ENCODE measurements around the gene KLF18.
"Not testable (repeated sequence)": the region's sequence is repeated elsewhere in the genome, so short reads cannot be mapped to it uniquely, and the experiment has no call there.

Gene KLF18

DNA sequence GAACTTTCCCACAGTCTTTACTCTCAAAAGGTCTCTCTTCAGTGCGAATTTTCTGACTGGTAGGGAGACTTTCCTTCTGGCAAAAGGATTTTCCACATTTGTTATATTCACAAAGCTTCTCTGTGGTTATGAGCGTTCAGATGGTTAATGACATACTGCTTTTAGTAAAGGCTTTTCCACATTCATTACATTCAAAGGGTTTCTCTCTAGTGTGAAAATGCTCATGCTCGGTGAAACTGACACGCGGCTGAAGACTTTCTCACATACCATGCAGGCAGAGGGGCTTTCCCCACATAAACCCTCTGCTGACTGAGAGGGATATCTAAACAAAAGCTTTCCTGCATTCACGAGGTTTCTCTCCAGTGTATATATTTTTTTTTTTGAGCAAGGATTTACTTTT lies 9.9 kb upstream of the KLF18 start:
- Histone ChIP-seq H3K9me3 (ENCODE audit: control insufficient read depth, low read length) (no peaks in the 10 kb centered on the region), H3K4me3 (ENCODE audit: insufficient read depth, low read depth, low read length) (no peak overlapping the region), H3K27me3 (ENCODE audit: control insufficient read depth, insufficient read depth, low read length, poor library complexity, severe bottlenecking) (no peaks in the 10 kb centered on the region), H3K36me3 (ENCODE audit: control insufficient read depth, insufficient read depth, low read length) (no peaks in the 10 kb centered on the region), H3K4me1 (ENCODE audit: control insufficient read depth, insufficient read depth, low read length) (no peaks in the 10 kb centered on the region), H3K27ac (ENCODE audit: insufficient read depth, low read depth, low read length, poor library complexity, severe bottlenecking) (no peak overlapping the region)
- WGBS, 2 experiments: 92% methylated on average over 5 to 6 of the region's 6 CpGs

DNA sequence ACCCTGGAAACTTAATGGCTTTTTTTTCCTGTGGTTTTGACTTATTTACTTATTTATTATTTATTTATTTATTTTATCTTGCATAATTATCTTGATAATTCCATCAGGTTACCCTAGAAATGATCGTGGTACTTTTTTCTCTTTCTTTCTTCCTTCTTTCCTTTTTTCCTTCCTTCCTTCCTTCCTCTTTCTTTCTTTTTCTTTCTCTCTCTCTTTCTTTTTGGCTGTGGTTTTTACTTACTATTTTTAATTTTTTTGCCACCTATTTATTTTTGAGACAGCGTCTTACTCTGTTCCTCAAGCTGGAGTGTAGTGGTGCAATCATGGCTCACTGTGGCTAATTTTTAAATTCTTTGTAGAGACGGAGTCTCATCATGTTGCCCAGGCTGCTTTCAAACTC lies 6.2 kb upstream of the KLF18 start:
- Histone ChIP-seq H3K36me3 (ENCODE audit: control insufficient read depth, insufficient read depth, low read length) (no peaks in the 10 kb centered on the region), H3K4me1 (ENCODE audit: control insufficient read depth, insufficient read depth, low read length) (no peaks in the 10 kb centered on the region), H3K27me3 (ENCODE audit: control insufficient read depth, insufficient read depth, low read length, poor library complexity, severe bottlenecking) (no peaks in the 10 kb centered on the region), H3K4me3 (ENCODE audit: insufficient read depth, low read depth, low read length) (no peak overlapping the region), H3K9me3 (ENCODE audit: control insufficient read depth, low read length) (no peaks in the 10 kb centered on the region), H3K27ac (ENCODE audit: insufficient read depth, low read depth, low read length, poor library complexity, severe bottlenecking) (no peak overlapping the region)
- 89 to 96% methylated on average over 3 of the region's 3 CpGs for WGBS, 2 experiments

DNA sequence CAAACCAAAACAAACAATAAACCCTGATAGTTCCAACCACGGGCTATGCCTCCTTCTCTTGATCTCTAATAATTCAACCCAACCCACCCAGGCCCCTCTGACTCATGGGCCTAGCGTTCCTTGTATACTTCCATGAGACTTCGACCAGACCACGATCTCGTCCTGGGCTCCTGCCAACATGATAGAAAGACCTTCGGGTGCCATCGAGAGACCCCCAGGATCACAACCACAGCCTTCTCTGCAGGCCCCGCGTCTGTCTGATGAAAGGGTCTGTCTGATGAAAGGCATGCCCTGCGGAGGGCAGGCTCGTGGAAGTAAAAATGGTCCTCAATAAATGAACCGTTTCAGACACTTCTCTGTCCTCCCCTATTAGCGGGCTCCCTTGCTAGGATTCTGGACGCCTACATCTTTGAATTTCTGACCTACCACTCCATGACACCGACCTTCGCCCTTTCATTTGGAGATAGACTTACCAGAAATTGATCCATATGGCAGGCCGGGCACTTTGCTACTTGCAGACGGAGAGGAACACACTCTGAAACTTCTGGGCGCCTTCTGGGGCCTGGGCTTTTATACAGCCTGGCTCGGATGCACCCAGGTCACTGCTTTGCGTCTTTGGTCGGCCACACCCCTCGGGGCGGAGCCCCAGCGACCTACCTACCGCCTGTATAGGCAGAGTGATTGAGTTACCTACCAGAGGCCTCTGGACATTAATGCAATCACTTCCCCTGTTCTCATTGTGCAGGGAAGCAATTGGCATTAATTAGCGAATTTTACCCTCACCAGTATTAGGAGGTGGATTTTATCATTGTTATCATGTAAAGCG lies 5.3 kb upstream of the KLF18 start:
- 94% methylated on average over 28 of the region's 28 CpGs for WGBS, 2 experiments
- H3K27ac ChIP-seq (ENCODE audit: insufficient read depth, low read depth, low read length, poor library complexity, severe bottlenecking): no peak overlapping the region
- no peaks in the 10 kb centered on the region for H3K36me3 ChIP-seq (ENCODE audit: control insufficient read depth, insufficient read depth, low read length)
- no peak overlapping the region for H3K4me3 ChIP-seq (ENCODE audit: insufficient read depth, low read depth, low read length)
- no peaks in the 10 kb centered on the region for H3K4me1 ChIP-seq (ENCODE audit: control insufficient read depth, insufficient read depth, low read length)
- no peaks in the 10 kb centered on the region for H3K9me3 ChIP-seq (ENCODE audit: control insufficient read depth, low read length)
- H3K27me3 ChIP-seq (ENCODE audit: control insufficient read depth, insufficient read depth, low read length, poor library complexity, severe bottlenecking): no peaks in the 10 kb centered on the region

DNA sequence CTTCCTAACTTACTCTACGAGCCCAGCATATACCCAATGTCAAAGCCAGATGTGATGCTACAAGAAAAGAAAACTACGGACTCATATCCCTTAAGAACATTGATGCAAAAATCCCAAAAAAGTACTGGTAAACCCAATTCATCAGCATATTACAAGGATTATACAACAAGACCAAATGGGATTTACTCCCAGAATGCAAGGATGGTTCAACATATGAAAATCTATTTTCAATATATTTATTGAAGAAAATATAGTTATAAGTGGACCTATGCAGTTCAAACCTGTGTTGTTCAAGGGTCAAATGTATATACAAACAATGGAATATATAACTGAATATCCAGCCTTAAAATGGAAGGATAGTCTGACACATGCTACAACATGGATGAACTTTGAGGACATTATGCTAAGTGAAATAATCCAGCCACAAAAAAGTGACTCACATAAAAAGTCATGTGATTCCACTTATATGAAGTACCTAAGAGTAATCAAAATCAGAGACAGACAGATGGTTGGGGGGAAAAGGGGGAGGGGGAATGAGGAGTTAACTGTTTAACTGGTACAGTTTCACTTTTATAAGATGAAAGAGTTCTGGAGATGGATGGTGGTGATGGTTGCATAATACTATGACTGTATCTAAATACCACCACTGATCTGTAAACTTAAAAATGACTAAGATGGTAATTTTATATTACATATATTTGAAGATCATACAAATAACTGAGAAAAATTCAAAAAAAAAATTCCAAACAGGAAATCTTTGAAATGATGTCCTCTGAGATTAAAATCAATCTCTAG lies 3.7 kb upstream of the KLF18 start:
- H3K9me3 ChIP-seq (ENCODE audit: control insufficient read depth, low read length): no peaks in the 10 kb centered on the region
- no peaks in the 10 kb centered on the region for H3K27me3 ChIP-seq (ENCODE audit: control insufficient read depth, insufficient read depth, low read length, poor library complexity, severe bottlenecking)
- whole genome bisulfite sequencing, 2 experiments: 89 to 90% methylated on average over 2 of the region's 2 CpGs

DNA sequence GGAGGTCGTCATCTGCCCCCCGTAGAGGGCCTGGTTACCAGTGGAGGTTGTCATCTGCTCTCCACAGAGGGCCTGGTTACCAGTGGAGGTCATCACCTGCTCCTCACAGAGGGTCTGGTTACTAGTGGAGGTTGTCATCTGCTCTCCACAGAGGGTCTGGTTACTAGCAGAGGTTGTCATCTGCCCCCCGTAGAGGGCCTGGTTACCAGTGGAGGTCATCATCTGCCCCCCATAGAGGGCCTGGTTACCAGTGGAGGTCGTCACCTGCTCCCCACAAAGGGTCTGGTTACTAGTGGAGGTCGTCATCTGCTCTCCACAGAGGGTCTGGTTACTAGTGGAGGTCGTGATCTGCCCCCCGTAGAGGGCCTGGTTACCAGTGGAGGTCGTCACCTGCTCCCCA lies 1.9 kb downstream of the KLF18 start:
- H3K4me3 ChIP-seq (ENCODE audit: insufficient read depth, low read depth, low read length); H3K9me3 ChIP-seq (ENCODE audit: control insufficient read depth, low read length); H3K36me3 ChIP-seq (ENCODE audit: control insufficient read depth, insufficient read depth, low read length); H3K27ac ChIP-seq (ENCODE audit: insufficient read depth, low read depth, low read length, poor library complexity, severe bottlenecking); H3K4me1 ChIP-seq (ENCODE audit: control insufficient read depth, insufficient read depth, low read length); H3K27me3 ChIP-seq (ENCODE audit: control insufficient read depth, insufficient read depth, low read length, poor library complexity, severe bottlenecking): not testable (repeated sequence)
- WGBS, 2 experiments: 92 to 96% methylated on average over 7 of the region's 8 CpGs

More for the DNA sequence above, 3.7 kb upstream of the KLF18 start:
- Histone ChIP-seq H3K4me3 (ENCODE audit: insufficient read depth, low read depth, low read length) (no peak overlapping the region), H3K36me3 (ENCODE audit: control insufficient read depth, insufficient read depth, low read length) (no peaks in the 10 kb centered on the region), H3K4me1 (ENCODE audit: control insufficient read depth, insufficient read depth, low read length) (no peaks in the 10 kb centered on the region), H3K27ac (ENCODE audit: insufficient read depth, low read depth, low read length, poor library complexity, severe bottlenecking) (no peak overlapping the region)

DNA sequence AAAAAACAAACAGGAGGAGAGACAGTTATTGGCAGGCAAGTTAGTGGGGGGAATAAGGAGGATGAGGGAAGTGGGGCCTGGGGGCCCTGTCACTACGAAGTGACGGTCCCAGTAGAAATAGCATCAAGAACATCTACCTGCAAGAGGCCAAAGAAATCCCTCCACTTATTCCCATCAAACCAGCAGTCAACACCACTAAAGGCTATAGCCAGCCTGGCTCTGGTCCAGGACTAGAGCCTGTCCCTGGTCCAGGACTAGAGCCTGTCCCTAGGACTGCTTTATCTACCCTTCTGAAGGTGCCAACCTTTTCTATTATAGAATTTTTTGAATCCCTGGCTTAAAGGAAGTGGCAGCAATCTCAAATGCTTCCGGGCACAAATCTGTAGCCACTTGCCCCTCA lies 3.2 kb downstream of the KLF18 start:
- H3K27ac ChIP-seq (ENCODE audit: insufficient read depth, low read depth, low read length, poor library complexity, severe bottlenecking): no peak overlapping the region
- H3K9me3 ChIP-seq (ENCODE audit: control insufficient read depth, low read length): no peaks in the 10 kb centered on the region
- no peak overlapping the region for H3K4me3 ChIP-seq (ENCODE audit: insufficient read depth, low read depth, low read length)
- H3K36me3 ChIP-seq (ENCODE audit: control insufficient read depth, insufficient read depth, low read length): no peaks in the 10 kb centered on the region
- 79 to 81% methylated on average over 3 of the region's 3 CpGs for WGBS, 2 experiments
- H3K4me1 ChIP-seq (ENCODE audit: control insufficient read depth, insufficient read depth, low read length): no peaks in the 10 kb centered on the region
- no peaks in the 10 kb centered on the region for H3K27me3 ChIP-seq (ENCODE audit: control insufficient read depth, insufficient read depth, low read length, poor library complexity, severe bottlenecking)

DNA sequence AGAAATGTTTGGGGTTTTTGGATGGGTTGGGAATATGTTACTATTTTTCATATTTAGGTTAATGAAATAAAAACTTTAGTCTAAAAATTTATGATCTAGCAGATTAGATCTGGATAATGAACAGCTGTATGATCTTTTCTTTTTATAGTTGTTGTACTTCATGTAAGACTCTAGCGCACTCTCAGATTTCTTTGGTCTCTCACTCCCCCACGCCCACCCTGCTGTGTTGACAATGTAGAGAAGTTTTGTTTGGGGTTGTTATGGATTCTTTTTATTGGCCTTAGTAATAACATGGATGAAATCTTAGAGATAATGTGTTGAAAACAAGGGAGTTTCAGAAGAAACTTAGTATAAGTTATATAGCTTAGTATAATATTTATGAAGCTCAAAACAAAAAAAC lies 5.5 kb downstream of the KLF18 start:
- no peaks in the 10 kb centered on the region for H3K36me3 ChIP-seq (ENCODE audit: control insufficient read depth, insufficient read depth, low read length)
- H3K9me3 ChIP-seq (ENCODE audit: control insufficient read depth, low read length): no peaks in the 10 kb centered on the region
- no peaks in the 10 kb centered on the region for H3K4me1 ChIP-seq (ENCODE audit: control insufficient read depth, insufficient read depth, low read length)
- H3K27me3 ChIP-seq (ENCODE audit: control insufficient read depth, insufficient read depth, low read length, poor library complexity, severe bottlenecking): no peaks in the 10 kb centered on the region
- WGBS, 2 experiments: 96 to 98% methylated on average over 2 of the region's 2 CpGs
- no peak overlapping the region for H3K4me3 ChIP-seq (ENCODE audit: insufficient read depth, low read depth, low read length)
- no peak overlapping the region for H3K27ac ChIP-seq (ENCODE audit: insufficient read depth, low read depth, low read length, poor library complexity, severe bottlenecking)

DNA sequence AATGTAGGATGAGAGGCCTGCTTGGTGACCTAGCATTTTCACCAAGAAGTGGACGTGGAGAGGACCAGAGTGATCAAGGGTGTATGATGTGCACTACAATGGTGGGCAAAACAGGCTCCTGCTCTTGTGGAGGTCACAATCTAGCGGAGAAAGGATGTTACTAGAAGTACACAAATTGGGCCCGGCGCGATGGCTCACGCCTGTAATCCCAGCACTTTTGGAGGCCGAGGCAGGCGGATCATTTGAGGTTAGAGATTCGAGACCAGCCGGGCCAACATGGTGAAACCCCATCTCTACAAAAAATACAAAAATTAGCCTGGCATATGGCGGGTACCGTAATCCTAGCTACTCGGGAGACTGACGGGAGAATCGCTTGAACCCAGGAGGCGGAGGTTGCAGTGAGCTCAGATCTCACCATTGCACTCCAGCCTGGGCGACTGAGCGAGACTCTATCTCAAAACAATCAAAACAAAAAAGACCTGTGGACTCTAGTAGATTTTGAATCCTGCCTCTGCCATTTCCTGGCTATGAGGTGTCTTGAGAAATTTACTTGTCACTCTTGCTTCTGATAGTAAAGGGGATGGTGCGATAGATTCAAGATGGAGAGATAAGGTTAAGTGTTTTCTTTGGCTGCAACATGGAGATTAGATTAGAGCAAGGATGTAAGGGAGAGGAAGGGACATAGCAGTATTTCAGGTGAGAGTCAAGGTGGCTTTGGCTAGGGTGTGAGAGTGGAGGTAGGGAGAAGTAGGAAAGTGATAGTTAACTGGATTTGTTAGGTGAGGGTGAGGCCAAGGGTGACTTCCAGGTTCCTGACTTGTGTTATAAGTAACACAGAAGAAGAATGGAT lies 7.1 kb downstream of the KLF18 start:
- Histone ChIP-seq H3K27ac (ENCODE audit: insufficient read depth, low read depth, low read length, poor library complexity, severe bottlenecking) (no peak overlapping the region), H3K27me3 (ENCODE audit: control insufficient read depth, insufficient read depth, low read length, poor library complexity, severe bottlenecking) (no peaks in the 10 kb centered on the region), H3K9me3 (ENCODE audit: control insufficient read depth, low read length) (no peaks in the 10 kb centered on the region), H3K4me3 (ENCODE audit: insufficient read depth, low read depth, low read length) (no peak overlapping the region), H3K4me1 (ENCODE audit: control insufficient read depth, insufficient read depth, low read length) (no peaks in the 10 kb centered on the region), H3K36me3 (ENCODE audit: control insufficient read depth, insufficient read depth, low read length) (no peaks in the 10 kb centered on the region)
- WGBS, 2 experiments: 89% methylated on average over 19 of the region's 19 CpGs

DNA sequence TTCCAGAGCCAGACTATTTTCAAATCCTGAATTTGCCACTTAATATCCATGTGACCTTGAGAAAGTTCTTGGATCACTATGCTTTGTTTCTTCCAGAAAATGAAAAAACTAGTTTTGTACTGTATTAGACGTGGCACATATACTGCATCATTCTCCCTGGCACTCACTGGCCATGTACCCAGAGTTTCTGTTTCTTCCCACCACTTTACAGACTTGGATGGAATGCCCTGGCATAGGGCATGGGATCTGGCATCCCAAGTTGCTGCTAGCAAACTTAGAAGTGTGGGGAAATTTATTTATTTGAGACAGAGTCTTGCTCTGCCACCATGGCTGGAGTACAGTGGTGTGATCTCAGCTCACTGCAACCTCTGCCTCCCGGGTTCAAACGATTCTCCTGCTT lies 10.0 kb downstream of the KLF18 start:
- H3K9me3 ChIP-seq (ENCODE audit: control insufficient read depth, low read length): no peaks in the 10 kb centered on the region
- no peak overlapping the region for H3K27ac ChIP-seq (ENCODE audit: insufficient read depth, low read depth, low read length, poor library complexity, severe bottlenecking)
- H3K27me3 ChIP-seq (ENCODE audit: control insufficient read depth, insufficient read depth, low read length, poor library complexity, severe bottlenecking): no peaks in the 10 kb centered on the region
- WGBS, 2 experiments: 78 to 82% methylated on average over 3 of the region's 3 CpGs
- no peak overlapping the region for H3K4me3 ChIP-seq (ENCODE audit: insufficient read depth, low read depth, low read length)
- H3K4me1 ChIP-seq (ENCODE audit: control insufficient read depth, insufficient read depth, low read length): no peaks in the 10 kb centered on the region
- no peaks in the 10 kb centered on the region for H3K36me3 ChIP-seq (ENCODE audit: control insufficient read depth, insufficient read depth, low read length)
